Forelimb muscle (tissue), 1 donor: ENCODE data around the gene TCEAL3. TPM values are rescaled to one million over a fixed set of nuclear protein-coding genes. Genes with fewer than 3 reads are reported as not detected.

Experiments used
- polyA plus RNA-seq: library from polyadenylated mRNA; unstranded; fragments of 120-200 nt; gene quantifications from one replicate; pipeline ENCODE4 v1.2.1, GENCODE V29; 2013; ENCODE audit not compliant: insufficient read length

The TCEAL3 gene
- polyA plus RNA-seq, 1 donor: 9.4 TPM

Other genes with a start within 250 kb of the TCEAL3 start
- 127 TPM for gene BEX3, start 231.4 kb upstream of the TCEAL3 start, polyA plus RNA-seq
- 1.1 TPM for gene RAB40A, start 88.5 kb upstream of the TCEAL3 start, polyA plus RNA-seq
- gene TCEAL4, start 22.4 kb upstream of the TCEAL3 start, polyA plus RNA-seq: 78.0 TPM
- 69.1 TPM for gene TCEAL1, start 21.0 kb downstream of the TCEAL3 start, polyA plus RNA-seq
- gene MORF4L2, start 78.7 kb downstream of the TCEAL3 start, polyA plus RNA-seq: 249 TPM
- 0.99 TPM for gene TMEM31, start 102.9 kb downstream of the TCEAL3 start, polyA plus RNA-seq
- gene PLP1, start 168.9 kb downstream of the TCEAL3 start, polyA plus RNA-seq: 54.6 TPM
- gene RAB9B, start 224.3 kb downstream of the TCEAL3 start, polyA plus RNA-seq: 35.1 TPM